Adrenal gland (tissue), 12 donors: ENCODE measurements around the gene TMEM37. TPM values are rescaled to one million over a fixed set of nuclear protein-coding genes. Genes with fewer than 3 reads are reported as not detected.

Source experiments
- DNase-seq, 7 donors: peaks; one replicate each; pipeline ENCODE4 v3.0.0-alpha.2; 2019 to 2020
- H3K27ac ChIP-seq, 5 donors: fragments of 200-600 bp; sonication (generic) in 4 of 5; 1 replicate in 3 of 5; 2 replicates in 2 of 5; pipeline versions ENCODE4 v1.5.1 to v1.8.0; 2016 to 2020; ENCODE audit warnings: mild to moderate bottlenecking in 1 of 5
- H3K27me3 ChIP-seq: fragments of 200-600 bp; 2 replicates; pipeline ENCODE4 v1.8.0; 2021
- H3K36me3 ChIP-seq, 2 donors: fragments of 200-600 bp; replicated peaks in 1 of 2; 1 replicate in 1 of 2; 2 replicates in 1 of 2; pipeline versions ENCODE4 v1.5.1 to v1.8.0; 2018 to 2022
- H3K4me1 ChIP-seq, 2 donors: fragments of 200-600 bp; replicated peaks in 1 of 2; 1 replicate in 1 of 2; 2 replicates in 1 of 2; pipeline versions ENCODE4 v1.5.1 to v1.8.0; 2018 to 2021
- H3K4me3 ChIP-seq, 4 donors: fragments of 200-600 bp; sonication (generic) in 3 of 4; one replicate each; pipeline ENCODE4 v1.5.1; 2016 to 2018
- H3K9me3 ChIP-seq, 3 donors: fragments of 200-600 bp; sonication (generic) in 1 of 3; replicated peaks in 1 of 3; 1 replicate in 2 of 3; 2 replicates in 1 of 3; pipeline versions ENCODE4 v1.5.1 to v1.8.0; 2016 to 2021
- POLR2A ChIP-seq, 2 donors: fragments of 450-650 bp; IDR thresholded peaks; one replicate each; pipeline ENCODE4 v1.6.1; 2017; ENCODE audit warnings: antibody characterized with exemption in 2 of 2, mild to moderate bottlenecking in 2 of 2, moderate library complexity in 1 of 2
- WGBS, 4 donors: extraction: QIAGEN DNeasy Blood & Tissue Kit in 2 of 4; methylation state at CpG; one replicate each; pipeline versions ENCODE4 v1.1.5 to v1.1.7; 2013 to 2017; 5-methylcytosine and 5-hydroxymethylcytosine counted together
- intact Hi-C, 2 donors: fragments of 100-400 bp; cut with DNase I; formaldehyde crosslinking; loops; one replicate each; pipeline versions ENCODE4 v1.14.1 to v1.15.0; 2022 to 2023
- polyA plus RNA-seq, 3 donors: library from polyadenylated mRNA; stranded (reverse); fragments of 200-250 nt in 2 of 3; fragments of 350-450 nt in 1 of 3; fragmentation: Illumina TruSeq in 1 of 3; extraction: RNeasy Lipid Tissue Mini Kit (QIAGEN cat#74804) in 1 of 3; gene quantifications; one replicate each; pipeline ENCODE4 v1.2.3, GENCODE V29; 2013 to 2014
- total RNA-seq, 9 donors: library from RNA; depleted of rRNA in 4 of 9; stranded (reverse); fragments of >200 nt in 4 of 9; fragments of 120-200 nt in 1 of 9; fragmentation: NEBNext Ultra II Directional in 1 of 9; extraction: Animal tissue kit (Norgen Biotek cat#: 25700) in 1 of 9; gene quantifications; one replicate each; pipeline versions ENCODE4 v1.1.0 to v1.2.4, GENCODE V29; 2013 to 2023
- TF ChIP-seq, protein P1 (sequence below), 6 experiments: fragments of 450-650 bp in 4 of 6; fragments of 200-600 bp in 2 of 6; sonication (generic) in 1 of 6; IDR thresholded peaks; 1 replicate in 5 of 6; 2 replicates in 1 of 6; pipeline versions ENCODE4 v1.5.1 to v1.8.0; 2016 to 2021; ENCODE audit warnings: antibody characterized with exemption in 6 of 6, mild to moderate bottlenecking in 2 of 6, moderate library complexity in 1 of 6
- donor health status: healthy with polysubstance abuse.
- donor health status: Bipolar disorder and iron deficiency.
- donor health status: DM: yes; HTN: yes; CAD: no.
- donor health status: DM: no; HTN: no; CAD: no.
- donor health status: DM: no; HTN: no; CAD: no.
- donor health status: DM: yes; HTN: yes; CAD: no.

Gene TMEM37
- total and polyA plus RNA-seq, 12 donors, result 5.5 to 31.8 (median 14.7) TPM

DNA sequence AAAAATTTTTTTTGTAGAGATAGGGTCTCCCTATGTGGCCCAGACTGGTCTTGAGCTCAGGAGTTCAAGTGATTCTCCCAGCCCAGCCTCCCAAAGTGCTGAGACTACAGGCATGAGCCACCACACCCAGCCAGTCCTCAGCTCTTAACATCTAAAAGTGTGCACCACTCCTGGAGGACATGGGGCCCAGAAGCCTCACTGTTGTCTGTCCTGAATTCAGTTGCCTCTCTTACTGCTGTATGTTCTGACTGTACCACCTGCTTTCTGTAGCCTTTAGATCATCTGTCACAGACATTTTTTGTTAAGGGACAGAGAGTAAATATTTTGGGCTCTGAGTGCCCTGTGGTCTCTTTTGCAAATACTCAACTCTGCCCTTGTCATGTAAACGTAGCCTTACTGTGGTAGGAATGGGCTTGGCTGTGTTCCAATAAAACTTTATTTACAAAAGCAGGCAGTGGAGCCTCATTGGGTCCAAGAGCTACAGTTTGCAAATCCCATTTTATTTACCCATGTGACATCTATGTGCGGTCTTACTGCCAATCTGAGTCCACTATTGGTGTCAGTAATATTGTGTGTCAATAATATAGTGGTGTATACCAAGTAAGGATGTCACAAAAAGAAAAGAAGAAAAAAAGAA, 38.1 kb downstream of the TMEM37 start:
- Histone ChIP-seq H3K4me1 (peaks cover 0 to 7% of the 10 kb centered on the region in 2 donors), H3K4me3 (no peak overlapping the region), H3K9me3 (no peaks in the 10 kb centered on the region), H3K36me3 (no peaks in the 10 kb centered on the region), H3K27me3 (no peaks in the 10 kb centered on the region), H3K27ac (no peak overlapping the region)
- no peak for DNase-seq
- TF ChIP-seq, protein P1, sequence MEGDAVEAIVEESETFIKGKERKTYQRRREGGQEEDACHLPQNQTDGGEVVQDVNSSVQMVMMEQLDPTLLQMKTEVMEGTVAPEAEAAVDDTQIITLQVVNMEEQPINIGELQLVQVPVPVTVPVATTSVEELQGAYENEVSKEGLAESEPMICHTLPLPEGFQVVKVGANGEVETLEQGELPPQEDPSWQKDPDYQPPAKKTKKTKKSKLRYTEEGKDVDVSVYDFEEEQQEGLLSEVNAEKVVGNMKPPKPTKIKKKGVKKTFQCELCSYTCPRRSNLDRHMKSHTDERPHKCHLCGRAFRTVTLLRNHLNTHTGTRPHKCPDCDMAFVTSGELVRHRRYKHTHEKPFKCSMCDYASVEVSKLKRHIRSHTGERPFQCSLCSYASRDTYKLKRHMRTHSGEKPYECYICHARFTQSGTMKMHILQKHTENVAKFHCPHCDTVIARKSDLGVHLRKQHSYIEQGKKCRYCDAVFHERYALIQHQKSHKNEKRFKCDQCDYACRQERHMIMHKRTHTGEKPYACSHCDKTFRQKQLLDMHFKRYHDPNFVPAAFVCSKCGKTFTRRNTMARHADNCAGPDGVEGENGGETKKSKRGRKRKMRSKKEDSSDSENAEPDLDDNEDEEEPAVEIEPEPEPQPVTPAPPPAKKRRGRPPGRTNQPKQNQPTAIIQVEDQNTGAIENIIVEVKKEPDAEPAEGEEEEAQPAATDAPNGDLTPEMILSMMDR (IDR thresholded peaks at IDR 0.05), result no peak
- TF ChIP-seq POLR2A (IDR thresholded peaks at IDR 0.05), result no peak
- 37 to 86% (median 56%) methylated on average over 2 of the region's 2 CpGs for WGBS, 4 donors
- intact Hi-C loops, result no loop called here

DNA sequence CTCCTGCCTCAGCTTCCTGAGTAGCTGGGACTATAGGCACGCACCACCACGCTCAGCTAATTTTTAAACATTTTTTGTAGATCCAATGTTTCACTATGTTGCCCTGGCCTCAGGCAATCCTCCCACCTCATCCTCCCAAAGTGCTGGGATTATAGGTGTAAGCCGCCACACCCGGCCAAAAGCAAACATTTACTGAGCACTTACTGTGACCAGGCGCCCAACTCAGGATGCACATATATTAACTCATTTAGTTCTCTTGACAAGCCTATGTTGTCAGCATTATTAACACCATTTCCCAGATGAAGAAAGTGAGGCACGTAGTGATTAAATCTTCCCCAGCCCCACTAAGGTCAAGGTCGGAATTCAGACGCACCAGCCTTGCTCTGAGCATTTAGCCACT, 41.1 kb downstream of the TMEM37 start:
- TF ChIP-seq, protein P1 (IDR thresholded peaks at IDR 0.05), result no peak
- TF ChIP-seq POLR2A (IDR thresholded peaks at IDR 0.05), result no peak
- no peak for DNase-seq
- WGBS, 4 donors, result 83 to 90% (median 85%) methylated on average over 8 of the region's 8 CpGs
- H3K36me3 ChIP-seq, result no peaks in the 10 kb centered on the region
- no peak overlapping the region for H3K4me3 ChIP-seq
- H3K9me3 ChIP-seq, result no peaks in the 10 kb centered on the region
- no peaks in the 10 kb centered on the region for H3K27me3 ChIP-seq
- H3K27ac ChIP-seq, result no peak overlapping the region
- intact Hi-C loops, result no loop called here
- H3K4me1 ChIP-seq, result peaks cover 0 to 10% of the 10 kb centered on the region in 2 donors

DNA sequence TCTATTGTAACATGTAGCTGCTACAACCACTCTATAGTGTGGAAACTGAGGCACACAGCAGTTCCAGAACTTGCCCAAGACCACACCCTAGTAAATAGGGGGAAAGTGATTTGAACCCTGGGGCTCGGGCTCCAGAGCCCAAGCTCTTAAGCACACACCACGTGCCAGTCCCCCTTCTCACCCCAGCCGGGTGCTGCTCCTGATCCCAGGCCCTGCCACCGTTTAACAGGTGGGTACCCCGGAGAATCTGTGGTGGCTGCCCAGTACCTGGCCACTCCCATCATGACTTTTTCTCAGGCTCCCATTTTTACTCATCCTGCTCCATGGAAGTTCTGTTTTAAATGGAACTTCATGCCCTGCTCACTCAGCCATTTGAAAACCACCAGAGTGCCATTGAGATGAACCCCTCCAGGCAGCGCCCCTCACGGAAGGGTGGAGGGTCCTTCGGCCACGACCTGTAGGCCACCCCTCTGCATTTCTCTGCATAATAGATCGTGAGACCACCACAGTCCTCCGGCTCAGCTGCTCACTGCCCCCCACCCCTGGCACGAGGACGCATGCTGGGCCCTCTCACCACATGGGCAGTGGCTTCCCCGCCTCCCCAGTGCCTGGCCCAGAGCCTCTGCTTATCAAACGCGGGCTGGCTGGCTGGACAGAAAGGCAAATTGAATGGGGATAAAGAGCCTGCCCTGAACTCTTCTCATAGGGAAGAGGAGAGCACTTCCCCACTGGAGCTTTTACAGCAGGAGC, 42.1 kb downstream of the TMEM37 start:
- no peaks in the 10 kb centered on the region for H3K9me3 ChIP-seq
- 89 to 98% (median 91%) methylated on average over 11 to 16 of the region's 16 CpGs for WGBS, 4 donors
- no peak for TF ChIP-seq POLR2A (IDR thresholded peaks at IDR 0.05)
- TF ChIP-seq, protein P1 (IDR thresholded peaks at IDR 0.05), result no peak
- peaks cover 0 to 3% of the 10 kb centered on the region in 2 donors for H3K4me1 ChIP-seq
- peak in 1 of 7 donors; percentile 13 for DNase-seq
- intact Hi-C loops, result no loop called here
- H3K4me3 ChIP-seq, result no peak overlapping the region
- H3K27me3 ChIP-seq, result no peaks in the 10 kb centered on the region
- H3K27ac ChIP-seq, result no peak overlapping the region
- H3K36me3 ChIP-seq, result no peaks in the 10 kb centered on the region

DNA sequence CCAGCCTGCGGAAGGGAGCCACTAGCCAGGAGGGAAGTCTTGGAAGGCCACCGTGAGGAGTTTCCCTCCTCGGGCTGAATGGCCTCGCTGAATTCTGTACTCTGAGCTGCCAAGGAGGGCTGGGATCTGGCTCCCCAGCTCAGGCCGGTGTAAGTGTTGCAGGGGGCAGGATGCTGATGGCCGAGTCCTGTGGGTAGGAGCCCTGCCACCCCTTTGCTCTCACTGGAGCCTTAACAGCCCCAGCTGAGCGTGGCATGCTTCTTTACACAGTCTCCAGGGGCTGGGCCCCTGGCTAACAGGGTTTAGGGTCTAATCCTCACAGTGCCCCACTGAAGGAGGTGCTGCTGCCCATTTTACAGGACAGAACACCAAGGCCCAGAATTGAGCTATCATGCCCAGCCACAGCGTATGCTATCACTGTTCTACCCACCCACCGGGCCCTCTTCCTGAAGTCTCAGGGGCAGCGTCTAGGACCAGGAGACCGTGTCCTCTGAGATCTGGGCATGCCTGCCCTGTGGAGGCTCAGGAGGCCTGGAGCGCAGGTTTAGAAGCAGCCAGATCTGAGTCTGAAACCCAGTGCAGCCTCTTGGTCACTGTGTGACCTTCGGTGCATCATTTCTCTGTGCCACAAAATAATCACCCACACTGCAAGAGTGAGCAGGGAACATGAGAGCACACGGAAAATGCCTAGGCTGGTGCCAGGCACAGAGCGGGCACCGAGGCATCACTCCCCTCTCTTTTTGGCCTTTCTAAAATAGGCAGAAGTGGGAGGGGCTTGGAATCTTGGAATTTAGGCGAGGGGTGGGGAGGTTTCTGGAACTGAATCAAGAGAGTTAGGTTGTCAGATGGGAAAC, 42.9 kb downstream of the TMEM37 start:
- Histone ChIP-seq H3K27me3 (no peaks in the 10 kb centered on the region), H3K4me1 (peaks cover 0 to 3% of the 10 kb centered on the region in 2 donors), H3K27ac (no peak overlapping the region), H3K9me3 (no peaks in the 10 kb centered on the region), H3K4me3 (no peak overlapping the region), H3K36me3 (no peaks in the 10 kb centered on the region)
- peak in 2 of 7 donors; percentile 12 to 41 for DNase-seq
- intact Hi-C loops, result no loop called here
- TF ChIP-seq POLR2A (IDR thresholded peaks at IDR 0.05), result no peak
- TF ChIP-seq, protein P1 (IDR thresholded peaks at IDR 0.05), result no peak
- WGBS, 4 donors, result 86 to 94% (median 91%) methylated on average over 11 to 17 of the region's 17 CpGs
